GM21360 (cell line): ENCODE results near the gene REXO1.

Source experiments
- ATAC-seq: cut with Tn5 transposase; IDR thresholded peaks from one replicate; pipeline ENCODE4 v1.9.1; 2021; ENCODE audit warnings: mild to moderate bottlenecking, moderate library complexity; ENCODE audit not compliant: unreplicated experiment

Gene REXO1

DNA sequence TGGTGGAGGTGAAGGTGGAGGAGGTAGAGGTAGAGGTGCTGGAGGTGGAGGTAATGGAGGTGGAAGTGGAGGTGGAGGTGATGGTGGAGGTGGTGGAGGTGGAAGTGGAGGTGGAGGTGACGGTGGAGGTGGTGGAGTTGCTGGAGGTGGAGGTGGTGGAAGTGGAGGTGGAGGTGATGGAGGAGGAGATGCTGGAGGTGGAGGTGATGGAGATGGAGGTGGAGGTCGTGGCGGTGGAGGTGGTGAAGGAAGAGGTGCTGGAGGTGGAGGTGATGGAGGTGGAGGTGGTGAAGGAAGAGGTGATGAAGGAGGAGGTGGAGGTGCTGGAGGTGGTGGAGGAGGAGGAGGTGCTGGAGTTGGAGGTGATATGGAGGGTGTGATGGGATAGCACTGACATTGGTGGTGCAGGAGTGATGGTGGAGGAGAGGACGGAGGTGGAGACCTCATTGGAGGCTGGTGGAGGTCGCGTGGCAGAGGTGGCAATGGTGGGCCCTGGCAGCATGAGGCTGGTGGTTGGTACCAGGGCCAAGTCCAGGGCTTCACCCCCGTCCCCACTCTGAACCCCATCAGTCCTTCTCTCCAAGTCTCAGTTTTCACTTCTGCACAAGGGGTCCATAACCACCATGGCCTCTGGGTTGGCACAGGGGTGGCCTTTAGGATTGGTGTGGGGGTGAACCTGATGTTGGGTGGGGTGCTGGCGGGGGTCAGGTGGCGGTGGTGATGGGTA lies 79.2 kb downstream of the REXO1 start:
- no peak for ATAC-seq

DNA sequence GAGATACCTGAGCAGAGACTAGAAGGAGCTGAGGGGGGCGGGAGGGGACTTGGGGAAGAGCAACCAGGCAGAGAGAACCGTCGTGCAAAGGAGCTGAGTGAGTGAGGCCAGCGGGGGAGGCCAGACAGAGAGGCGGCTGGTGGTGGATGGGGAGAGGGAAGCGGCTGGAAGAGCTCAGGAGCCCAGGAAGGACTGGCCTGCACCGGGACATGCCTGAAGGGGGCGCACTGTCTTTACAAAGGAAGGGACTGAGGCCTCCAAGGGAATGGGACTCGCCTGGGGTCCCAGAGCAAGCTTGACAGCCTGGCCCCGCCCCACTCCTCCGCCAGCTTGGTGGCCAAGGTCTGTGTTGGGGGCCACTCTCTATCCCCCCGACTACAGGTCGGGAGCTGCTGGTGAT lies 80.0 kb downstream of the REXO1 start:
- no peak for ATAC-seq

DNA sequence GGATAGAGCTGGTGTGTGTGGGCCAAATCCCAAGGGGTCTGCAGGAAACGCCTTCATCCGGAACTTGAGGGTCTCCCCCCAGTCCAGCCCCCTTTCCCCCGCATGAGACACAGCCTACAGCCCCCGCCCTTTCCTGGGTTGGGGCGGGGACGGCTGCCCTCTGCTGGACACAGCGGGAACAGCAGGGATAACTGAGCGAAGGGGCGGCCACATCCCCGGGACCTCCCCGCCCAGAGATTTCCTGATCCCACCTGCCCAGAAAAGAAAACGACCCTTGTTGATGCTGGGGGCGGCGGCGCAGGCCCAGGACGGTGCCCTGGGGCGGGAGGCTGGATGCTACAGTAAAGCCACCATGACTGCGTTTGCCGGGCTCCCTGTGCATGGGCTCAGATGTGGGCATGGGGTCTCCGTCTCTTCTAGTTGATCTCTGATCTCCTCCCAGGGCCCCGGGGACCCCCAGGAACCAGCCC lies 80.8 kb downstream of the REXO1 start:
- ATAC-seq = no peak

DNA sequence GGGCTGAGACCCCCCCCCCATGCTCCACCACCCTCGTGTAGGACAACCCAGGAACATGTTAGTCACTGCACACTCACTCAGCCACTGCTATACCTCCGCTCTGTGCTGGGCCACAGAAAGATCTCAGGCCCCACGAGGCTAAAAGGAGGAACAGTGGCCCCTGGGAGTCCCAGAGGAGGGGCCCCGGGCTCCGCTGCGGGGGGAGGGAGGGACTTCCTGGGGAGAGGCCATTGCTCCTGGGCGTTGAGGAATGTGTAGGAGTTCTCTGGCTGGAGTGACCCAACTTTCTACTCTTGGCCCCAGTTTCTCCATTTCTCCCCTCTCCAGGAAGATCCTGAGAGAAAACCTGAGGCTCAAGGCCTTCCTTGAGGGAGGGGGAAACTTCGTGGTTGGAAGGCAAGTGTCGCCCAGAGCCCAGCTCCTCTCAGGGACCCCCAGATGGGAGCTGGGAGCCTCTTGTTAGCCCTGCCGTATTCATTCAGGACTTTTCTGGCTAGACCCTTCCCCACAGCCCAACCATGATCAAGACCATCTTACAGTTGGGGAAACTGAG lies 81.4 kb downstream of the REXO1 start:
- no peak for ATAC-seq

DNA sequence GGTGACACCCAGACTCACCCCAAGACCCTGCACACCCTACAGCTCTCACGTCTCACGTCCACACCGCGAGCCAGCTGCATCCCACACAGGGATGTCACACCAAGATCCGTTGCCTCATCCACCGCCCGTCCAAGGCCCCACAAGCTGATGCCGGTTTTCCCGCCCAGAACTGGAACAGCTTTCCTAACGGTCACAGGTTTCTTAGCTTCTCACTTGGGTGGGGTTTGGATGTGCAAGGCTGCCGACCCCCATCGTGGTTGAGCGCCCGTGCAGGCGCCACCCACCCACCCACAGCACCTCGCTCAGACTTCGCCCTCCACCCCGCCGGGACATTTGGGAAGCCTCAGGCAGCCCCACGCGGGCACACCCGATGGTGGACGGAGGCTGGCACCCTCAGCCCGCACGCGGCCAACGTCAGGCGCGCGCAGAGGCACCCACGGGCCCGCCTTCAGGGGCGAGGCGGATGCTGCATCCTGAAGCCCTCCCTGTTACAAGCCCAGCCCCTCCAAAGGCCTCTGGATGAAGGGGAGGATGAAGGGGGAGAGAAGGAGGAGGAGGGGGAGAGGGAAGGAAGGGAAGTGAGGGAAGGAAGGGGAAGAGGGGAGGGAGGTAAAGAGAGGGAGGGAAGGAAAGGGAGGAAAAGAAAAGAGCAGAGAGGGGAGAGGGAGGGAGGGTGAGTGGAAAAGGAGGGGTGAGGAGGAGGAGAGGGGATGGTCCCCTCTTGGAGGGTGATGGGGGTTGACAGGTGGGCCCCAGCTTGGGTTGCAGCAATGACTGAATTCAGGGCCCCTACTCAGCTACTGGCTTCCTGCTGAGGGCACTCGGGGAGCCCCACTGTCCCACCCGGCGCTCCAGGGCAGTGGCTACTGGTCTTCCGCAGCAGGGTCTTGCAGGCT lies 82.1 kb downstream of the REXO1 start:
- ATAC-seq = no peak
